ENCODE data around the gene ABCC3.
"Not testable (repeated sequence)": the region's sequence is repeated elsewhere in the genome, so short reads cannot be mapped to it uniquely, and the experiment has no call there.

ABCC3 gene

GRCh38 chr17:50672071-50672470 is 37.4 kb downstream of the ABCC3 start:
- DNase-seq: no peak

DNA sequence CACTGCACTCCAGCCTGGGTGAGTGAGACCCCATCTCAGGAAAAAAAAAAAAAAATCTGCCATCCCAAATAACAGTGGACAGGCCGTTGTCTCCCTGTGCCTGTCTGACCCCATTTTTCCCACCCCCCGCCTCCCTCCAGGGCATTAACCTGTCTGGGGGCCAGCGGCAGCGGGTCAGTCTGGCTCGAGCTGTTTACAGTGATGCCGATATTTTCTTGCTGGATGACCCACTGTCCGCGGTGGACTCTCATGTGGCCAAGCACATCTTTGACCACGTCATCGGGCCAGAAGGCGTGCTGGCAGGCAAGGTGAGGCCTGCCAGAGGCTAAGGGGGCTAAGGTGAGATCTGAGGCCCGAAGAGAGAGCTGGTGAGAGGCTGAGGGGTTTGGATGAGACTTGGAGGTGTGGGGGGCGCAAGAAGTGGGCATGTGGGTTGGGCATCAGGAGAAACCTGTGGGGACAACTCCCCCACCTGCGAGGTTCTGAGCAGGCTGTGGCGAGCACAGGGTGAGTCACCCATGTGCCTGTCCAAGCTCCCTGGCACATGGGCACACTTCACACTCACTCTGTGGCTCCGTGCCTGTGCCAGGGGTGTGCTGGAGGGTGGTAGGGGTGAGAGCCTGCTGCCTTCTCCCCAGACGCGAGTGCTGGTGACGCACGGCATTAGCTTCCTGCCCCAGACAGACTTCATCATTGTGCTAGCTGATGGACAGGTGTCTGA is 38.3 kb downstream of the ABCC3 start:
- DNase-seq: peak; percentile 9

DNA sequence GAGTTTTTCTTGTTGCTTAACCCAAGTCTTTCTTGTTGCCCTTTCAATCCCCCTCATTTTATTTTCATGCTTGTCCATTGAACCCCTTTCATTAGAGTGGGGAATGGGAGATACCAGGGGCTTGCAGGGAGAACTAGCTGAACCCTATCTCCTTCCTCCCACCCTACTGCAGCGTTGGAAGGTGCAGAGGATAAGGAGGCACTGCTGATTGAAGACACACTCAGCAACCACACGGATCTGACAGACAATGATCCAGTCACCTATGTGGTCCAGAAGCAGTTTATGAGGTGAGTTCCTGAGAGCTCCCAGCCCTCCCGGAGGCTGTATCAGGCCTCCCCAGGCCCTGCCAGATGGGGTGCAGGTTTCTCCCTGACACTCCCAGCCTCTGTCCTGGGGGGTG is 40.5 kb downstream of the ABCC3 start:
- no peak for DNase-seq

DNA sequence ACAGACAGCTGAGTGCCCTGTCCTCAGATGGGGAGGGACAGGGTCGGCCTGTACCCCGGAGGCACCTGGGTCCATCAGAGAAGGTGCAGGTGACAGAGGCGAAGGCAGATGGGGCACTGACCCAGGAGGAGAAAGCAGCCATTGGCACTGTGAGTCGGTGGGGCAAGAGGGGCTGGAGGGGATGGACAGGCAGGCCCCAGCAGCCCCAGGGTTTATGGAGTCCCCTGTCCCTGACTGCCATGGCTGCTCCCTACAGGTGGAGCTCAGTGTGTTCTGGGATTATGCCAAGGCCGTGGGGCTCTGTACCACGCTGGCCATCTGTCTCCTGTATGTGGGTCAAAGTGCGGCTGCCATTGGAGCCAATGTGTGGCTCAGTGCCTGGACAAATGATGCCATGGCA is 40.9 kb downstream of the ABCC3 start:
- DNase-seq: peak; percentile 15

DNA sequence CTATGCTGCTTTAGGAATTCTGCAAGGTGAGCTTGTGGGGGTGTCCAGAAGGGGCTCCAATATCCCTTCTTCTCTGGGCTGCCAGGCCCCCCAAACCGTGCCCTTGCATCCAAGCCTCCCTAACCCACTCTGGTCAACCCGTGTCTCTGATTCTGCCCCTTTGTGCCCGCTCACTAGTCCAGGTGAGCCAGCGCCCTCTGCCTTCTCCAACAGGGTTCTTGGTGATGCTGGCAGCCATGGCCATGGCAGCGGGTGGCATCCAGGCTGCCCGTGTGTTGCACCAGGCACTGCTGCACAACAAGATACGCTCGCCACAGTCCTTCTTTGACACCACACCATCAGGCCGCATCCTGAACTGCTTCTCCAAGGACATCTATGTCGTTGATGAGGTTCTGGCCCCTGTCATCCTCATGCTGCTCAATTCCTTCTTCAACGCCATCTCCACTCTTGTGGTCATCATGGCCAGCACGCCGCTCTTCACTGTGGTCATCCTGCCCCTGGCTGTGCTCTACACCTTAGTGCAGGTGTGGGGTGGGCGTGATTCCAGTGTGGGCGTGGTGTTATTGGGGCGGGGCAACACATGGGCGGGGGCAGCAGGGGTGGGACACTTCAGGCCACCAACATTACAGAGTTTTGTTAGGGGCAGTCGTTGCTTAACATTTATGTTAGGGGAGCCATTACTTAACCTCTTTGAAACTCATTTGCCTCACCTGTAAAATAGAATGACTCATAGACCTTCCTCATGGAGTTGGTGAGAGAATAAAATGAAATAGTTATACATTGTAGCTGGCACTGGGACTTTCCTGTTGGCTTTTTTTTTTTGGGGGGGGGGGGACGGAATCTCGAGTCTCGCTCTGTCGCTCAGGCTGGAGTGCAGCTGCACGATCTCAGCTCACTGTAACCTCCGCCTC is 41.6 kb downstream of the ABCC3 start:
- DNase-seq: peak; percentile 11

DNA sequence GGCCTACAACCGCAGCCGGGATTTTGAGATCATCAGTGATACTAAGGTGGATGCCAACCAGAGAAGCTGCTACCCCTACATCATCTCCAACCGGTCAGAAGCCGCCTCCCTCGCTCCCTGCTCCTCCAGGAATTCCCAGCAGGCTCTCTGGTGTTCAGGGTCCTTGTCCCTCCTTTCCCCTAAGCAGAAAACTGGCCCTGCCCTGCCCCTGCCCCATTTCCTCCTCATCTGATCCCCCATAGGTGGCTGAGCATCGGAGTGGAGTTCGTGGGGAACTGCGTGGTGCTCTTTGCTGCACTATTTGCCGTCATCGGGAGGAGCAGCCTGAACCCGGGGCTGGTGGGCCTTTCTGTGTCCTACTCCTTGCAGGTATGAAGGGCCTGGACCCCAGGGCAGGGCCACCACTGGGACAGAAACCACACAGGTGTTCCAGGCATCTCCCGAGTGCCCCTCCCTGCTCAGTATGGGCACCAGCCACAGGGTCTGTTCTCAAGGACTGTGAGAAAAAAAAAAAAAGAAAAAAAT is 43.2 kb downstream of the ABCC3 start:
- peak; percentile 12 for DNase-seq

- no peak for DNase-seq
Observed at GRCh38 chr17:50679008-50679544, 44.4 kb downstream of the ABCC3 start.

- DNase-seq: no peak
Observed at GRCh38 chr17:50680126-50680525, 45.4 kb downstream of the ABCC3 start.

- DNase-seq: not testable (repeated sequence)
Observed at GRCh38 chr17:50680543-50681262, 46.0 kb downstream of the ABCC3 start.

DNA sequence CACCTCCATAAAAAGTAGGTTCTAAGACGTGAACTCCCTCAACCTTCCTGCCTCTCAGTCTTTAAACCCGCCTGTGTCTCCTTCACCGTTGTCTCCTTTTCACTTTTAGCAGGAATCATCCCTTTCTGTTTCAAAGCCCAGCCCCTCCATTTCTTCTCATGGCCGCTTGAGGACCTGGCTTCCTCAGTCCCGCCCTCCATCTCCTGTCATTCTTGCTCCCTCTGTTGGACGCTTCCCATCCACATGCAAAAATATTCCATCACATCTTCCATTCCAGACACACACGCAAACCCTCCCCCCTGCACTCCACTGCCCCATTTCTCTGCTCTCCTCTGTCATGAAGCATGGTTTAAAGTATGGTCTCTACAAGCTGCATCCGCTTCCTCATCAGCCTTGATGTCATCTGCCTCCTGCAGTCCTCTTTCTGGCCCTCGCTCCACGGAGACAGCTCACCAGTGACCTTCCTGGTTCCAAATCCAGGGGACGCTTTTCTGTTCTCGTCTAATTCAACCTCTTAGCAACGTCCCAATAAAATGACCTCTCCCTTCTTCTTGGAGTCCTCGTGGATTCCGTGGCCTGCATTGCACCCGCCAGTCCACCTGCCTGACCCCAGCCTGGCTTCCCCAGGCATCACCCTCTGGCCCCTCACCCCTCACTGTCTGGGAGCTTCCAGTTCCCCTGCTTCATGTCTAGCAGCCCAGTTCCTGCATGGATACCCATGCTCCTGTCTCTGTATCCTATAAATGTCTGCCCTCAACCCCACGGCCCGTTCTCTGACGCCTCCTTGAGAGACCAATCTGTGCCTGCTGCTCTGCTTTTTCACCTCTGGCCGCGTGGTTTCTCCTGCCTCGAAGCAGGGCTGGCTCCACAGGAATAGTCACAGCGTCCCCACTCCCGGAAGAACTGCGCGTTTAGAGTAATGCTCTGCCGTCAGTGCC is 46.9 kb downstream of the ABCC3 start:
- DNase-seq: peak; percentile 80

GRCh38 chr17:50682441-50682840 is 47.8 kb downstream of the ABCC3 start:
- no peak for DNase-seq

- no peak for DNase-seq
Observed at GRCh38 chr17:50682938-50683337, 48.3 kb downstream of the ABCC3 start.

DNA sequence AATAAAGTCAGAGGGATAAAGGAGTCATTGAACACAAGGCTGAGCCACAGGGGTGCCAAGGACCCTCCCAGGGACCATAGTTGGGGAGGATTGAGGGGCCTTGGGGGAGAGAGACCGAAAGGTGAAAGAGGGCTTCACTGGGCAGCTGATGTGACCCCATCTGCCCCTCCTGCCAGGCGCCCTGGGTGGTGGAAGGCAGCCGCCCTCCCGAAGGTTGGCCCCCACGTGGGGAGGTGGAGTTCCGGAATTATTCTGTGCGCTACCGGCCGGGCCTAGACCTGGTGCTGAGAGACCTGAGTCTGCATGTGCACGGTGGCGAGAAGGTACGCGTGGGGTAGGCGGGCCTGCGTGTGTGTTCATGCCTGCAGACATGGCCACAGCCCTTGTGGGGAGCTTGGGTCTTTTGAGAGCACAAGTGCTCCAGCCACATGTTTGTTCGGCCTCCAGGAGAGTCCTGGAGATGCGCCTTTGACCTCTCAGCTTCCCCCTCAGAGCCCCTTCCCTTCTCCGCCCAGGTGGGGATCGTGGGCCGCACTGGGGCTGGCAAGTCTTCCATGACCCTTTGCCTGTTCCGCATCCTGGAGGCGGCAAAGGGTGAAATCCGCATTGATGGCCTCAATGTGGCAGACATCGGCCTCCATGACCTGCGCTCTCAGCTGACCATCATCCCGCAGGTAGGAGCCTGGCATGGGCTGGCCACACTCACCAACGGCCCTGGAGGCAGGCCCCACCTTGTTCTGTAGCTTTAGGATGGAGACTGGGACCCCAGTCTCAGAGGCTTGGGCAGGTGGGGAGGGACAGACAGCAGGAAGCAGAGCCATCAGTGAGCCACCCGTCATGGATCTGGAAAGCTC is 49.0 kb downstream of the ABCC3 start:
- DNase-seq: no peak

- DNase-seq: no peak
Observed at GRCh38 chr17:50684288-50684611, 49.6 kb downstream of the ABCC3 start.

DNA sequence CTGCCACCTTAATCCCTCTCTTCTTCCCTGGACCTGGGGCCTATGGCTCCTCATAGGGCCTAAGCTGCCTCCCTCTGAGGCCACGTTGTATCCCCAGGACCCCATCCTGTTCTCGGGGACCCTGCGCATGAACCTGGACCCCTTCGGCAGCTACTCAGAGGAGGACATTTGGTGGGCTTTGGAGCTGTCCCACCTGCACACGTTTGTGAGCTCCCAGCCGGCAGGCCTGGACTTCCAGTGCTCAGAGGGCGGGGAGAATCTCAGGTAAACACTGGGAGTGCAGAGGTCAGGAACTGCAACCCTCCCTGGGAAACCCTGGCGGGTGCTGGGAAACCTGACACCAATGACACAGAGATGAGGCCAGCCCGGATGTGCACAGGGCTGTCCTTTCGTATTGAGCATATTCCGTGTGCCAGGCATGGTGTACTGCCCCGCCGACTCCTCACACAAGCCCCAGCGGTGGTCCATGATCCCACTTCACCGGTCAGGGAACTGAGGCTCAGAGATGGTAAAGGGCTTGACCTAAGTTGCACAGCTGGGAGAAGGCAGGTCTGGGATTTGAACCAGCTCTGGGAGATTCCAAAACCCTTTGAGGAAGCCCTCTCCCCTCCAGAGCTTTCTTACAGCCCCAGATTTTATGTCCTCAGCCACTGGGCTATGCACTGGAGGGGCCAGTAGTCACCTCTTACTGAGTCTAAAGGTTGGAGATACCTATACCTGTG is 50.1 kb downstream of the ABCC3 start:
- DNase-seq: no peak

- no peak for DNase-seq
Observed at GRCh38 chr17:50685334-50685665, 50.6 kb downstream of the ABCC3 start.

GRCh38 chr17:50685691-50686493 is 51.2 kb downstream of the ABCC3 start:
- DNase-seq: no peak

- DNase-seq: peak; percentile 84
Observed at GRCh38 chr17:50686494-50687199, 52.0 kb downstream of the ABCC3 start.

All from right hindlimb (tissue), 1 donor.